ACC112 (cell line): ENCODE data around the gene MLLT10.

Source experiments
- H2AFZ ChIP-seq: fragments of 200-600 bp; sonication (generic); one replicate; pipeline ENCODE4 v1.6.0; 2017; ENCODE audit warnings: antibody characterized with exemption, low read length; ENCODE audit not compliant: unreplicated experiment
- H3K27ac ChIP-seq: fragments of 200-600 bp; sonication (generic); 2 replicates; pipeline ENCODE4 v1.5.1; 2014; ENCODE audit warnings: low read depth, mild to moderate bottlenecking, antibody characterized with exemption, low read length, moderate library complexity
- H3K27me3 ChIP-seq: fragments of 200-600 bp; sonication (generic); 2 replicates; pipeline ENCODE4 v1.6.1; 2014; ENCODE audit warnings: mild to moderate bottlenecking, antibody characterized with exemption, low read length, moderate library complexity, mixed read lengths; ENCODE audit not compliant: insufficient read depth
- H3K36me3 ChIP-seq: fragments of 200-600 bp; sonication (generic); 2 replicates; pipeline ENCODE4 v1.6.1; 2016; ENCODE audit warnings: mild to moderate bottlenecking, antibody characterized with exemption, low read length, moderate library complexity, mixed read lengths; ENCODE audit not compliant: insufficient read depth
- H3K4me1 ChIP-seq: fragments of 200-600 bp; sonication (generic); one replicate; pipeline ENCODE4 v1.6.1; 2016; ENCODE audit warnings: low read length, mixed read lengths; ENCODE audit not compliant: insufficient read depth, unreplicated experiment, control insufficient read depth
- H3K4me3 ChIP-seq: fragments of 200-600 bp; sonication (generic); 2 replicates; pipeline ENCODE4 v1.5.1; 2014; ENCODE audit warnings: mild to moderate bottlenecking, low read depth, low read length
- H3K79me2 ChIP-seq: fragments of 200-600 bp; sonication (generic); one replicate; pipeline ENCODE4 v1.6.0; 2016; ENCODE audit warnings: low read length; ENCODE audit not compliant: control insufficient read depth, unreplicated experiment, insufficient read depth

Gene MLLT10

GRCh38 chr10:21511946-21512572 lies 22.0 kb upstream of the MLLT10 start:
- no peak overlapping the region for H3K4me3 ChIP-seq
- H3K27me3 ChIP-seq, result no peaks in the 10 kb centered on the region
- peak overlapping the region; percentile 23 for H2AFZ ChIP-seq
- H3K36me3 ChIP-seq, result no peaks in the 10 kb centered on the region
- no peak overlapping the region for H3K27ac ChIP-seq
- no peaks in the 10 kb centered on the region for H3K79me2 ChIP-seq
- peaks cover 25% of the 10 kb centered on the region for H3K4me1 ChIP-seq

GRCh38 chr10:21512573-21513404 lies 21.2 kb upstream of the MLLT10 start:
- Histone ChIP-seq H3K27ac (no peak overlapping the region), H2AFZ (no peak overlapping the region), H3K79me2 (no peaks in the 10 kb centered on the region)

DNA sequence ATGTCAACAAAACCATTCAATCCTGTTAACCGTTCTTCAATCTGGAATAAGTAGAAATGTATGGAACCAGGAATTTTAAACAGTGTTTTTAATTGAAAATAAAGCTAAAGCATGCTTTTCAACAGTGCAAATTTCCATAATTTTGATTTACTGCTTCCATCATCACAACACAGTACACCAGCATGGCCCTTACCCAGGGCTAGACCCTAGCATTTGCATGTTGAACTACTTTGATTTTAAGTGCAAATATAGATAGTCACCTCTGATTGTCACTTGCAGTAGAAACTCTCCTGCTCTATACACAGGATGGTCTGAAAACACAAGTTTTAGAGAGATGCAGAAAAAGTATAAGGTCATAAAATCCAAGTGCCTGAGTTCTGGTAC lies 20.6 kb upstream of the MLLT10 start:
- Histone ChIP-seq H3K4me3 (no peak overlapping the region), H2AFZ (no peak overlapping the region), H3K79me2 (no peaks in the 10 kb centered on the region), H3K27me3 (no peaks in the 10 kb centered on the region), H3K36me3 (no peaks in the 10 kb centered on the region), H3K27ac (no peak overlapping the region), H3K4me1 (peaks cover 32% of the 10 kb centered on the region)

More at GRCh38 chr10:21512573-21513404, 21.2 kb upstream of the MLLT10 start:
- H3K36me3 ChIP-seq, result no peaks in the 10 kb centered on the region
- no peak overlapping the region for H3K4me3 ChIP-seq
- peaks cover 27% of the 10 kb centered on the region for H3K4me1 ChIP-seq
- H3K27me3 ChIP-seq, result no peaks in the 10 kb centered on the region

GRCh38 chr10:21514129-21514817 lies 19.8 kb upstream of the MLLT10 start:
- no peaks in the 10 kb centered on the region for H3K36me3 ChIP-seq
- H3K79me2 ChIP-seq, result no peaks in the 10 kb centered on the region
- no peak overlapping the region for H3K4me3 ChIP-seq

DNA sequence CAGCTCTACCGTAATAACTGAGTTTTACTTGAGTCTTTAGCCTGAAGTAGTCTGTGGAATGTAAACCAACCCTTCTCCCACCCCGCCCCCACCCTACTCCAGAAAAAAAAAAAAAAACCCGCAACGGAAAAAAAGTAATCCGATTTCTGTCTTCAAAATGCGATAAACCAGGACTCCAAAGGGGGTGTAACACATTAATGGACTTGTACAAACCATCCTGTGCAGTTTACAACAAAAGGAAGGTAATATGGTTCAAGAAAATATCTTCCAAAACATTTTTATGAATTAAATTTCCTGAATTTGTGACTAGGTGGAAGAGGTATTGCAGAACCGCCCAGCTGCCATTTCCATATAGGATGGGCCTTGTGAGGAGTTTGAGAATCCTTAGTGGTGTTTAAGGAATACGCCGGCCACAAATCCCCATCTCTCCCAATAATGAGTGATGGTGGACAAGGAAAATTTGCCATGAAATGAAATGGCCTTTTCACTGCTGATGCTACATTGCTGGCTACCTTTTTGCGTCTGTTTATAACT lies 19.1 kb upstream of the MLLT10 start:
- Histone ChIP-seq H3K36me3 (no peaks in the 10 kb centered on the region), H3K79me2 (no peaks in the 10 kb centered on the region), H3K4me1 (peaks cover 36% of the 10 kb centered on the region), H3K27me3 (no peaks in the 10 kb centered on the region), H3K4me3 (no peak overlapping the region; the same call in 1 of the 2 replicates), H2AFZ (no peak overlapping the region), H3K27ac (no peak overlapping the region)

More at GRCh38 chr10:21514129-21514817, 19.8 kb upstream of the MLLT10 start:
- no peak overlapping the region for H3K27ac ChIP-seq
- no peaks in the 10 kb centered on the region for H3K27me3 ChIP-seq
- peaks cover 37% of the 10 kb centered on the region for H3K4me1 ChIP-seq
- H2AFZ ChIP-seq, result no peak overlapping the region

DNA sequence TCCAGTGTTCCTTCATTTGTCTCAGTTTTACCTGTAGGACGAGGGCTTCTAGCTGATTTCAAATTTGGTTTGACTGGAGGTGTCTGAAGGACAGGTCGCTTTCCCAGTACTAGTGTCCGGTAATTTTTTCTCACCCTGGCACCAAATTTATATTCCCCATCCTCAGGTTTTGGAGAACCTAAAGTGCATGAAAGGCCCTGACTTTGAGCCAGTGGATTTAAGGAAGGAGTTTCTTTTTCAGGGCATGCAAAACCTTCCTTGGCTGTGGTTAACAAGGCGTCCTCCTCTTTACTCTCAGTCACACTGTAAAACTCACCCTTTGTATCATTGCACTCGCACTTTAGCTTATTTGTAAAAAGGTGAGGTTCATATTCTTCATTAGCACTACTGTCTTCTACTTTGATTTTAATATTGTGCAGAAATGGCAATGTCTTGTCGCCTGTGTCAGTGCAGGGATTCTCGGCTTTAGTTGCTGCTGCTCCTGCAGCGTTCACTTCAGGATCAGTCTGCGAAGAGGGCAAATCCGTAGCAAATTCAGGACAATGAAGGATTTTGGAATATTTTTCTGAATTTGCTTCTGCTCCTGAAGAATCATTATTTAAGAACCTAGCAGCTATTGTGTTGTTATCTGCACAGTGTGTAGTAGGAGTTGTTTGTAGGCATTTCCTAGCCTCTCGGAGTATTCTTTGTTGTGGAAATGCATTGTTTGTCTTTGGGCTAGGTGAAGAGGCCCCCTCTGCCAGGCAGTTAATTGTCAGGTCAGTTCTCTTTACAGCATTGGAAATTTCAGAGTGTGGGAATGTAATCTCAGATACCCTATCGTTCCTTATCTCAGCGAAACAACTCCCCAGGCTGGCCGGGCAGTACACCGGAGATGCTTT lies 18.4 kb upstream of the MLLT10 start:
- Histone ChIP-seq H3K79me2 (no peaks in the 10 kb centered on the region), H3K27ac (no peak overlapping the region), H3K4me1 (peaks cover 29% of the 10 kb centered on the region), H3K4me3 (peak overlapping the region; percentile 65), H2AFZ (peak overlapping the region; percentile 46), H3K27me3 (no peaks in the 10 kb centered on the region), H3K36me3 (no peaks in the 10 kb centered on the region)

DNA sequence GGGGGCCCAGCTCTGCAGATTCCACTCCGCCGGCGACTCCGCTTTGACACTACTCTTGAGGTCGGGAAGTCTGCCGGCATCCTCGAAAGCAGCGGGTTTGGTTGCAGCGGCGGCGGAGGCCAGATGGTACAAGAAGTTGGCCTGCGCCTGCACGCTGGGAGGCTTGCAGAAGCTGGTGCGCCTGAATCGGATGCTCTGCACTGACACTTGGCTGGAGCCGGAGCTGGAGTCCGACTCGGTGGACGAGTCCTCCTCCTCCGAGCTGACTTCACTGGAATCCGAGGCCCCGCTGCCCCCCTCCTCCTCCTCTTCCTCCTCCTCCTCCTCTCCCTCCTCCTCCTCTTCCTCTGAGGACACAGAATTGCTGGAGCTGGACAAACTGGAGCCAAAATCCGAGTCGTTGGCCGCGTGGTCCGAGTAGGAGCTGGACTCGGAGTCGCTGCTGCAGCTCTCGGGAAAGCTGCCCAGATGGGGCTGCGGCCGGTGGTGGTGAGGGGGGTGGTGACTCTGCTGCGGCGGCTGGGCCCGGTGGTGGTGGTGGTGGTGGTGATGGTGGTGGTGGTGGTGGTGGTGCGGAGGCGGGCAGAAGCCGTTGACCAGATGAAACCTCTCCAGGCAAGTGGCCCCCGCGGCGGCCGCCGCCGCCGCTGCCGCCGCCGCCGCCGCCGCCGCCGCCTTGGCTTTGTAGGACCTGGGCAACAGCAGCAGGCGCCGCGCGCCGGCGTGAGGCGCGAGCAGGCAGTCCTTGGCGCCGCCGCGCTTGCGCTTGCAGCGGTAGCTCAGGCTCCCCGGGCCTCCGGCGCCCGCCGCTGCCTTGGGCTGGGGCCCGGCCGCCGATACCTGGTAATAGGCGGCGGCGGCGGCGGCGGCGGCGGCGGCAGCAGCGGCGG lies 17.5 kb upstream of the MLLT10 start:
- no peaks in the 10 kb centered on the region for H3K79me2 ChIP-seq
- H3K4me1 ChIP-seq, result peaks cover 29% of the 10 kb centered on the region
- peak overlapping the region; percentile 65 for H3K4me3 ChIP-seq
- H3K36me3 ChIP-seq, result no peaks in the 10 kb centered on the region
- H2AFZ ChIP-seq, result peak overlapping the region; percentile 98
- H3K27me3 ChIP-seq, result no peaks in the 10 kb centered on the region
- no peak overlapping the region for H3K27ac ChIP-seq

- H3K27me3 ChIP-seq, result no peaks in the 10 kb centered on the region
- H3K36me3 ChIP-seq, result no peaks in the 10 kb centered on the region
- no peak overlapping the region; the same call in 1 of the 2 replicates for H3K27ac ChIP-seq
- H3K4me3 ChIP-seq, result peak overlapping the region; percentile 65
- peak overlapping the region; percentile 98 for H2AFZ ChIP-seq
- H3K4me1 ChIP-seq, result peaks cover 25% of the 10 kb centered on the region
- H3K79me2 ChIP-seq, result no peaks in the 10 kb centered on the region
These were observed 16.6 kb upstream of the MLLT10 start for GRCh38 chr10:21517134-21518031.
